Epithelial cell of proximal tubule (primary cell): ENCODE data around the gene BMPR2. TPM values are rescaled to one million over a fixed set of nuclear protein-coding genes. Genes with fewer than 3 reads are reported as not detected.
"Not testable (repeated sequence)": the region's sequence is repeated elsewhere in the genome, so short reads cannot be mapped to it uniquely, and the experiment has no call there.

Experiments used
- DNase-seq: peaks from one replicate; pipeline ENCODE4 v3.0.0-alpha.2; 2011; ENCODE audit warnings: low read depth
- H3K4me3 ChIP-seq: 2 replicates; pipeline ENCODE4 v1.5.1; 2011; ENCODE audit warnings: low read depth, mild to moderate bottlenecking, low read length
- total RNA-seq: library from RNA; depleted of rRNA; stranded (reverse); fragments of >200 nt; gene quantifications from 2 replicates; pipeline ENCODE4 v1.2.3, GENCODE V29; 2015
- TF ChIP-seq, protein P1 (sequence below): conservative IDR thresholded peaks from 2 replicates; pipeline ENCODE4 v1.5.1; 2012; ENCODE audit warnings: low read depth, mild to moderate bottlenecking, low read length

Gene BMPR2
- total RNA-seq, 1 donor from 2014 or later = 23.5 TPM

DNA sequence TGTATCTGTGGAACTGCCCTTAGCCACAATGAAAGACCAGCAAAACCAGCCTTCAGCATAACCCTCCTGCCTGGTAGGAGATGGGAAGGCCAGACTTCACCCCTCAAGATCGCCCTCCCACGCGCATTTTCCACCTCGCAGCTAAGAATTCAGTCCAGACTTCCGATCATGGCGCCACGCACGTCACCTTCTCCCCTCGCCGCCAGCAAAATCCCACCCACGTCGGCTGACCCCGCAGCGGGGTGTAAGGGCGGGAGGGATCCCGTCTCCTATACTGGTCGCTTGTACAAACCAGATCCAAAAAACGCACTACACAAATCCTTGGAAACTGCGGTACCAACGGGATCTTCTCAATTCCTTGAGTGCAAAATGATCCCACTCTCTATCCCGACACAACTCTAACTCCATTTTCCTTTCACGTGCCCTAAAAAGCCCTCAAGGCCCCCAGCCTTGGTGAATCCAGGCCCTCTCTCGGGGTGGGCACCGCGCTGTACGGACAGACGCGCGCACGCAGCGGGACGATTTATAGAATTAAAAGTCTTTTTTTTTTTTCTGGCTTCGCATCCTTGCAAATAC is 1.0 kb upstream of the BMPR2 start:
- peak overlapping the region; percentile 99 for H3K4me3 ChIP-seq
- DNase-seq = no peak
- TF ChIP-seq, protein P1, sequence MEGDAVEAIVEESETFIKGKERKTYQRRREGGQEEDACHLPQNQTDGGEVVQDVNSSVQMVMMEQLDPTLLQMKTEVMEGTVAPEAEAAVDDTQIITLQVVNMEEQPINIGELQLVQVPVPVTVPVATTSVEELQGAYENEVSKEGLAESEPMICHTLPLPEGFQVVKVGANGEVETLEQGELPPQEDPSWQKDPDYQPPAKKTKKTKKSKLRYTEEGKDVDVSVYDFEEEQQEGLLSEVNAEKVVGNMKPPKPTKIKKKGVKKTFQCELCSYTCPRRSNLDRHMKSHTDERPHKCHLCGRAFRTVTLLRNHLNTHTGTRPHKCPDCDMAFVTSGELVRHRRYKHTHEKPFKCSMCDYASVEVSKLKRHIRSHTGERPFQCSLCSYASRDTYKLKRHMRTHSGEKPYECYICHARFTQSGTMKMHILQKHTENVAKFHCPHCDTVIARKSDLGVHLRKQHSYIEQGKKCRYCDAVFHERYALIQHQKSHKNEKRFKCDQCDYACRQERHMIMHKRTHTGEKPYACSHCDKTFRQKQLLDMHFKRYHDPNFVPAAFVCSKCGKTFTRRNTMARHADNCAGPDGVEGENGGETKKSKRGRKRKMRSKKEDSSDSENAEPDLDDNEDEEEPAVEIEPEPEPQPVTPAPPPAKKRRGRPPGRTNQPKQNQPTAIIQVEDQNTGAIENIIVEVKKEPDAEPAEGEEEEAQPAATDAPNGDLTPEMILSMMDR = no peak

DNA sequence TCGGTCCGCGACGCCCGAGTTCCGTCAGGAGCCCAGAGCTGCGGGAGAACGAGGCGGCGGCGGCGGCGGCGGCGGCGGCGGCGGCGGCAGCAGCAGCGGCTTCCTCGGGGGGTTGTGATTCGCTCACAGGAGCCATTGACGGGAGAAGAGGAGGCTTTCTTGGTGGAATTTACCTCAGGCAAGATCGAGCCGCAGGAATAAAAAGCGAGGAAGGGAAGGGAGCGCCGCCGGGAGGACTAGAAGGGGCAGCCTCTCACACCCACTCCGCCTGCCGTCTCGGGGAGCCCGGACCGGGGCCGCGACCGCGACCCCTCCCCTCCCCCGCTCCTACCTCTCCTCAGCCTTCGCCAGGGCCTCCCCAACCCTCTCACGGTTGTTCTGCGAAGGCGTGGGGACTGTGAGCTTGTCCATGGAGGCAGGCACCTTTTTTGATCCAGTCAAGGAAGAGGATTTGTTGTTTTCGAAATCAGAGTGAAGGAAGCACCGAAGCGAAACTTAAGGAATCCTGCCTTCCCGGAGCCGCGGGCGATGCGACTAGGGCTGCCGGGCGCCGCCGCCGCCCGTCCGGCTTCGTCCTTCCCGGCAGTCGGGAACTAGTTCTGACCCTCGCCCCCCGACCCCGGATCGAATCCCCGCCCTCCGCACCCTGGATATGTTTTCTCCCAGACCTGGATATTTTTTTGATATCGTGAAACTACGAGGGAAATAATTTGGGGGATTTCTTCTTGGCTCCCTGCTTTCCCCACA is 506 bp downstream of the BMPR2 start:
- no peak for DNase-seq
- H3K4me3 ChIP-seq = peak overlapping the region; percentile 99
- TF ChIP-seq, protein P1 = no peak

DNA sequence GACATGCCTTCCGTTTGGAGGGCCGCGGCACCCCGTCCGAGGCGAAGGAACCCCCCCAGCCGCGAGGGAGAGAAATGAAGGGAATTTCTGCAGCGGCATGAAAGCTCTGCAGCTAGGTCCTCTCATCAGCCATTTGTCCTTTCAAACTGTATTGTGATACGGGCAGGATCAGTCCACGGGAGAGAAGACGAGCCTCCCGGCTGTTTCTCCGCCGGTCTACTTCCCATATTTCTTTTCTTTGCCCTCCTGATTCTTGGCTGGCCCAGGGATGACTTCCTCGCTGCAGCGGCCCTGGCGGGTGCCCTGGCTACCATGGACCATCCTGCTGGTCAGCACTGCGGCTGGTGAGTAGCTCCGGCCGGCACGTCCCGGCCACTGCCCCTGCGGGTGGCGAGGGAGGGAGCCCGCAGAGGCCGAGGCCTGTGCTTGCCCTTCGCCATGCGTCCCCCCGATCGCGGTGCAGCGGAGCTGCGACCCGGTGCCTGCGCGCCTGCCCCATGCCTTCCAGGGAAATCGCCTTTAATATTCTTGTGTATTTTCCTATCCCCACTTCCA is 1.2 kb downstream of the BMPR2 start:
- TF ChIP-seq, protein P1 = no peak
- no peak for DNase-seq
- H3K4me3 ChIP-seq = peak overlapping the region; percentile 99

DNA sequence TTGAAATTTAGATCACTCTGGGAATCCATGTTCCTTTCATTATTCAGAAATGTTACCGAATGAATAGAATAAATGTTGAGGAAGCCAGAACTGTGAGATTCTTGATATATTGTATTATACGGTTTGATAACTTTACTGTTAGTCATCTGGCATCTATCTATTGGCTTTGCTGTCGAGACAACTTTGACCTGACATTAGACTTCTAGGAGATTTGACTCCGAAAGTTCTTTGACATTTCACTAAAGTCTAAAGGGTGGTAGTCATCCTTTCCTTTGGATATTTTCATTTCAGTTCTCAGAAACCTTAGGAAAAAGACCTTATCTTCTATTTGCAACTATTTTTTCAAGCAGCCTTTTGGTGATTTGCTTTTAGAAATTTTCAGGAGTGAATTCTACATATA is 1.9 kb downstream of the BMPR2 start:
- DNase-seq = no peak

DNA sequence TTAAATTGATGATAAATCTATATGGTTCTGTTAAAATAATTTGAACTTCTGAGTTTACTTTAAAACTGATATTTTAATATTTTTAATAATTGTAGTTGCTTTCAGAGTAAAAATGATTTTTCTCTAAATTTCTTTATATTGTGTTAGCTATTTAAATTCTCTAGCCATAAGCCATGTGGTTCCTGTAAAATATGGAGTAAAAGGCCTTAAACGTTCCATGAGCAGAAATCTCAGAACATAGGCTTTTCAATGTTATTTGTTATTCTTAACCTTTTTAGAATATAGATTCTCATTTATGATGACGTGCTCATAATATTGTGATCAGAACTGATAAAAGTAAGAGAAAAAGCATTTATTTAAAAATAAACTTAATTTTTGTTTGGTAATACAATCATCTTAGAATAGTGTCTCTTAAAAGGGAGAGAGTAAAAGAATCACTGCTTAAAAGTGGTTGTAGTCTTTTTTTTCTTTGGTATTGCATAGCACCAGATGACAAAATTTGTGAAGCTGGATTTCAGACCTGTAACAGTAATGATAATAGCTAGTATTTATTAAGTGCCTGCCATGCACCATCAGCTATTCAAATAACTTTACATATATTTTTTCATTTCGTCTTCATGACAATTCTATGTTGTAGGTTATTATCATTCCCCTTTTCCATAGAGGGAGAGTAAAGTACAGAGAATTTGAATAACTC is 2.7 kb downstream of the BMPR2 start:
- no peak for DNase-seq
- TF ChIP-seq, protein P1 = no peak
- peak overlapping the region; percentile 99 for H3K4me3 ChIP-seq

More for the DNA sequence above, 1.9 kb downstream of the BMPR2 start:
- H3K4me3 ChIP-seq = peak overlapping the region; percentile 99
- TF ChIP-seq, protein P1 = no peak

DNA sequence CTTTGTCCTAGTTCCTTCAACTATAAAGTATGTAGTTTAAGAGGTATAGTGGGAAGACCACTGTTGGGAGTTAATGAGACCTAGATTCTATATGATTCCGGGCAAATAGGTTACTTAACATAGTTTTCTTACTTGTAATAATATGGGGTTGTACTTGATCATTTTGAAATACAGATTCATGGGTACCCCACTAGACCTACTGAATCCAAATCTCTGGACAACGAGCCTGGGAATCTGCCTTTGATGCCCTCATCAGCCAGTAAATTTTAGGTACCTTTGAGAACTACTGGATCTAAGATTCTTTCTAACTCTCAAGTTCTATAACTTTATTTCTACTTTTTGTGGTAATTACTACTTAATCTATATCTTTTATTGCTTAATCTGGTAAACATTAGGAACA is 6.6 kb downstream of the BMPR2 start:
- H3K4me3 ChIP-seq = no peak overlapping the region
- no peak for DNase-seq
- TF ChIP-seq, protein P1 = no peak

DNA sequence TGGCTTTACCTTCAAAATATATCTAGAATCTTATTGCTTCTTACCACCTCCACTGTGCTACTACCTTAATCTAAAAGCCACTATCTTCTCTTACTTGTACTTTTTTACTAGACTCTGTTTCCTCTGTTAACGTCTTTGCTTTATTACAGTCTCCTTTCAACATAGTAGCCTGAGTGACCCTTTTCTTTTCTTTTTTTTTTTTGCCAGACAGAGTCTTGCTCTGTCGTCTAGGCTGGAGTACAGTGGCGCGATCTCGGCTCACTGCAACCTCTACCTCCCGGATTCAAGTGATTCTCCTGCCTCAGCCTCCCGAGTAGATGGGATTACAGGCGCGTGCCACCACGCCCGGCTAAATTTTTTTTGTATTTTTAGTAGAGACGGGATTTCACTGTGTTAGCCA is 10.4 kb downstream of the BMPR2 start:
- not testable (repeated sequence) for H3K4me3 ChIP-seq, DNase-seq
